Measurements from ENCODE around the gene CEACAM8.
"Not testable (repeated sequence)": the region's sequence is repeated elsewhere in the genome, so short reads cannot be mapped to it uniquely, and the experiment has no call there.

- not testable (repeated sequence) for TF ChIP-seq CTCF (IDR thresholded peaks at IDR 0.05); EZH2 (IDR thresholded peaks at IDR 0.05; ENCODE audit: borderline replicate concordance, insufficient read depth, low read depth, low read length, poor library complexity, severe bottlenecking)
Measured at GRCh38 chr19:42549067-42549466, 45.7 kb downstream of the CEACAM8 start.

Data from B cell (primary cell).